Muscle layer of duodenum (tissue), 2 donors: ENCODE measurements around the gene PTPN4.

Source experiments
- H3K27ac ChIP-seq: one replicate; pipeline ENCODE4 v1.7.0; 2013; ENCODE audit warnings: mild to moderate bottlenecking, low read length
- H3K27me3 ChIP-seq: one replicate; pipeline ENCODE4 v1.7.0; 2013; ENCODE audit warnings: low read depth, mild to moderate bottlenecking, control low read depth, low read length
- H3K36me3 ChIP-seq, 2 donors: one replicate each; pipeline ENCODE4 v1.7.0; 2013; ENCODE audit warnings: low read length in 2 of 2, control low read depth in 1 of 2, mild to moderate bottlenecking in 1 of 2; ENCODE audit not compliant: insufficient read depth in 2 of 2, control insufficient read depth in 1 of 2
- H3K4me1 ChIP-seq, 2 donors: one replicate each; pipeline ENCODE4 v1.7.0; 2013; ENCODE audit warnings: low read length in 2 of 2, mild to moderate bottlenecking in 2 of 2, control low read depth in 1 of 2, moderate library complexity in 1 of 2; ENCODE audit not compliant: insufficient read depth in 2 of 2, control insufficient read depth in 1 of 2
- H3K4me3 ChIP-seq, 2 donors: one replicate each; pipeline ENCODE4 v1.7.0; 2013; ENCODE audit warnings: low read length in 2 of 2, low read depth in 1 of 2, mild to moderate bottlenecking in 1 of 2
- H3K9me3 ChIP-seq, 2 donors: one replicate each; pipeline ENCODE4 v1.7.0; 2013; ENCODE audit warnings: low read length in 2 of 2, control low read depth in 1 of 2, mild to moderate bottlenecking in 1 of 2; ENCODE audit not compliant: control insufficient read depth in 1 of 2
- donor health status: healthy.

The PTPN4 gene

GRCh38 chr2:120029672-120030640 is 270.2 kb downstream of the PTPN4 start:
- Histone ChIP-seq H3K36me3 (no peaks in the 10 kb centered on the region), H3K27ac (no peak overlapping the region), H3K4me1 (no peaks in the 10 kb centered on the region), H3K27me3 (no peaks in the 10 kb centered on the region), H3K4me3 (no peak overlapping the region), H3K9me3 (no peaks in the 10 kb centered on the region)

GRCh38 chr2:120032297-120032696 is 272.6 kb downstream of the PTPN4 start:
- Histone ChIP-seq H3K4me1 (peaks cover 0 to 3% of the 10 kb centered on the region in 2 donors), H3K27ac (no peak overlapping the region), H3K27me3 (no peaks in the 10 kb centered on the region), H3K4me3 (no peak overlapping the region), H3K36me3 (no peaks in the 10 kb centered on the region), H3K9me3 (no peaks in the 10 kb centered on the region)
